Lower lobe of right lung (tissue), 2 donors: ENCODE data around the gene DNTTIP2. TPM values are rescaled to one million over a fixed set of nuclear protein-coding genes. Genes with fewer than 3 reads are reported as not detected.
"Not testable (repeated sequence)": the region's sequence is repeated elsewhere in the genome, so short reads cannot be mapped to it uniquely, and the experiment has no call there.

Source experiments
- ATAC-seq, 2 donors: fragments of 200-7000 bp; cut with Tn5 transposase; one replicate each; pipeline ENCODE4 v1.9.1; 2020 to 2022; ENCODE audit warnings: mild to moderate bottlenecking in 2 of 2, moderate library complexity in 2 of 2
- DNase-seq: peaks from one replicate; pipeline ENCODE4 v3.0.0-alpha.2; 2020
- H3K27ac ChIP-seq: fragments of 200-600 bp; one replicate; pipeline ENCODE4 v1.8.0; 2022
- H3K27me3 ChIP-seq: fragments of 200-600 bp; one replicate; pipeline ENCODE4 v1.8.0; 2022; ENCODE audit warnings: low read depth
- H3K36me3 ChIP-seq: fragments of 200-600 bp; one replicate; pipeline ENCODE4 v1.8.0; 2022; ENCODE audit warnings: mild to moderate bottlenecking
- H3K4me1 ChIP-seq: fragments of 200-600 bp; one replicate; pipeline ENCODE4 v1.8.0; 2022
- H3K4me3 ChIP-seq: fragments of 200-600 bp; one replicate; pipeline ENCODE4 v1.8.0; 2022; ENCODE audit warnings: mild to moderate bottlenecking
- H3K9me3 ChIP-seq: fragments of 200-600 bp; one replicate; pipeline ENCODE4 v1.8.0; 2022
- intact Hi-C: fragments of 100-400 bp; cut with DNase I; formaldehyde crosslinking; loops from one replicate; pipeline ENCODE4 v1.11.0; 2022
- total RNA-seq: library from RNA; stranded (reverse); fragmentation: NEBNext Ultra II Directional; extraction: Animal tissue kit (Norgen Biotek cat#: 25700); gene quantifications from one replicate; pipeline ENCODE4 v1.2.1, GENCODE V29; 2021
- TF ChIP-seq, protein P1 (sequence below): fragments of 200-600 bp; IDR thresholded peaks from one replicate; pipeline ENCODE4 v1.8.0; 2022; ENCODE audit warnings: antibody characterized with exemption, mild to moderate bottlenecking
- donor health status: DM: no; HTN: yes; CAD: no; lungs with severe emphysema.

Gene DNTTIP2
- total RNA-seq, 1 donor from 2014 or later: 46.8 TPM

DNA sequence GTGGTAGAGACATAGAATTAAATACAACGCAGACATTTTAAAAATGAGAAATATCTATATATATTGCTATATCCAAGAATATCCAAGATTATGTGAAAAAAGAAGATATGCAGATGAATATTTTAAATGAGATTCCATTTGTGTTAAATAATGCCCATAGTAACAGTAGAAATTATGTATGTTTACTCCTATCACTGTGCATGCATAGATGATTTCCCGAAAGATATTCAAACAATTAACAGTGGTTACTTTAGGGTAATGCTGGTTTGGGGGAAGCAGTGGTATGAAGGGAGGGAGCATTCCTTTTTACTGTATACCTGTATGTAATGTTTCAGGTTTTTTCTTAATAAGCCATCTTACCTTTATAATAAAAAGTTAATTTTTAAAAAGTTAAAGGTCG is 25.1 kb downstream of the DNTTIP2 start:
- intact Hi-C loops: no loop called here
- Histone ChIP-seq H3K4me3 (no peak overlapping the region), H3K4me1 (no peaks in the 10 kb centered on the region), H3K36me3 (no peaks in the 10 kb centered on the region), H3K27ac (no peak overlapping the region), H3K9me3 (no peaks in the 10 kb centered on the region), H3K27me3 (no peaks in the 10 kb centered on the region)
- TF ChIP-seq, protein P1, sequence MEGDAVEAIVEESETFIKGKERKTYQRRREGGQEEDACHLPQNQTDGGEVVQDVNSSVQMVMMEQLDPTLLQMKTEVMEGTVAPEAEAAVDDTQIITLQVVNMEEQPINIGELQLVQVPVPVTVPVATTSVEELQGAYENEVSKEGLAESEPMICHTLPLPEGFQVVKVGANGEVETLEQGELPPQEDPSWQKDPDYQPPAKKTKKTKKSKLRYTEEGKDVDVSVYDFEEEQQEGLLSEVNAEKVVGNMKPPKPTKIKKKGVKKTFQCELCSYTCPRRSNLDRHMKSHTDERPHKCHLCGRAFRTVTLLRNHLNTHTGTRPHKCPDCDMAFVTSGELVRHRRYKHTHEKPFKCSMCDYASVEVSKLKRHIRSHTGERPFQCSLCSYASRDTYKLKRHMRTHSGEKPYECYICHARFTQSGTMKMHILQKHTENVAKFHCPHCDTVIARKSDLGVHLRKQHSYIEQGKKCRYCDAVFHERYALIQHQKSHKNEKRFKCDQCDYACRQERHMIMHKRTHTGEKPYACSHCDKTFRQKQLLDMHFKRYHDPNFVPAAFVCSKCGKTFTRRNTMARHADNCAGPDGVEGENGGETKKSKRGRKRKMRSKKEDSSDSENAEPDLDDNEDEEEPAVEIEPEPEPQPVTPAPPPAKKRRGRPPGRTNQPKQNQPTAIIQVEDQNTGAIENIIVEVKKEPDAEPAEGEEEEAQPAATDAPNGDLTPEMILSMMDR: no peak
- ATAC-seq (no peak), DNase-seq (no peak)

DNA sequence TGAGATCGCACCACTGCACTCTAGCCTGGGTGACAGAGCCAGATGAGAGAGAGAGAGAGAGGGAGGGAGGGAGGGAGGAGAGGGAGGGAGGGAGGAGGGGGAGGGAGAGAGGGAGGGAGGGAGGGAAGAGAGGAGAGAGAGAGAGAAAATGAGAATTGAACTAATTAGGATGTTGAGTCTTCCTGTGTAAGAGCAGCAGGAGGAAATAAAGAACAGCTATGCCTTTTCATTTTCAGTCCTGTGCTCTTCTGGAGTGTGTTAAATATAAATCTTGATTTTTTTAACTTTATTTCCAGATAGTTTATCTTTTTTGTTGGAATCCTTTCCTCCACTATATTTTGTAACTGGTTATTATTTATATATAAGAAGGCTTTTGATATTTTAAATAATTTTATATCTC is 27.1 kb downstream of the DNTTIP2 start:
- Histone ChIP-seq H3K36me3 (no peaks in the 10 kb centered on the region), H3K4me1 (peaks cover 7% of the 10 kb centered on the region), H3K27ac (no peak overlapping the region), H3K4me3 (no peak overlapping the region), H3K9me3 (no peaks in the 10 kb centered on the region), H3K27me3 (no peaks in the 10 kb centered on the region)
- TF ChIP-seq, protein P1: no peak
- intact Hi-C loops: no loop called here
- DNase-seq (no peak), ATAC-seq (no peak)

DNA sequence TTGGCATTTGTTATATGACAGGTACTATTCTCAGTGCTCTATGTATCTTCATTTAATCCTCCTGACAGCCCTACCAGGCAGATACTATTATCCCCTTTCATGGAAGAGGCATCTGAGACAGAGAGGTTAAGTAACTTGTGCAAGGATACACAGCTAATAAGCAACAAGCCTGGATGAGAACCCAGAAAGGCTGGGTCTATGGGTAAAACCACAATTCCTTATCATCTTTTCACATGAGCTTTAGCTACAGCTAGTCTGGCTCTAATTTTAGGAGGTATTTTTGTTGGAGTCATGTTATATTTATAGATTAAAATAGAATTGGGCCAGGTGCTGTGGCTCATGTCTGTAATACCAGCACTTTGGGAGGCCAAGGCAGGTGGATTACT is 27.7 kb downstream of the DNTTIP2 start:
- ATAC-seq (no peak), DNase-seq (no peak)
- H3K27ac ChIP-seq: no peak overlapping the region
- intact Hi-C loops: no loop called here
- H3K4me3 ChIP-seq: no peak overlapping the region
- TF ChIP-seq, protein P1: no peak
- H3K36me3 ChIP-seq: no peaks in the 10 kb centered on the region
- H3K9me3 ChIP-seq: no peaks in the 10 kb centered on the region
- H3K4me1 ChIP-seq: peaks cover 7% of the 10 kb centered on the region
- H3K27me3 ChIP-seq: no peaks in the 10 kb centered on the region

DNA sequence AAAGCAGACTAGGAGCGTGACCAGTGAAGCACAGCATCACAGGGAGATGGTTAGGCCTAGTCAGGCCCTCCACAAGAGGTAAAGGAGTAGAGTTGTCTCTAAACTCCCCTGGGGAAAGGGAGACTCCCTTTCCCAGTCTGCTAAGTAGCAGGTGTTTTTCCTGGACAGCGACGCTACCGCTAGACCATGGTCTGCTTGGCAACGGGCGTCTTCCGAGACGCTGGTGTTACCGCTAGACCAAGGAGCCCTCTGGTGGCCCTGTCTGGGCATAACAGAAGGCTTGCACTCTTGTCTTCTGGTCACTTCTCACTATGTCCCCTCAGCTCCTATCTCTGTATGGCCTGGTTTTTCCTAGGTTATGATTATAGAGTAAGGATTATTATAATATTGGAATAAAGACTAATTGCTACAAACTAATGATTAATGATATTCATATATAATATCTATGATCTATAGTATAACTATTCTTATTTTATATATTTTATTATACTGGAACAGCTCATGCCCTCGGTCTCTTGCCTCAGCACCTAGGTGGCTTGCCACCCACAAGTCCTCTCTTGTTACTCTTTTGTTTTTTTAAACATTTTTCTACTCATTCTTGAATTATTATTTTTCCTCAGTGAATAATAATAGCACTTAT is 28.2 kb downstream of the DNTTIP2 start:
- ATAC-seq, intact Hi-C loops, H3K4me1 ChIP-seq, H3K36me3 ChIP-seq, H3K27me3 ChIP-seq, H3K9me3 ChIP-seq, H3K27ac ChIP-seq, H3K4me3 ChIP-seq: not testable (repeated sequence)
- TF ChIP-seq, protein P1: peak; percentile 79
- DNase-seq: peak; percentile 83

DNA sequence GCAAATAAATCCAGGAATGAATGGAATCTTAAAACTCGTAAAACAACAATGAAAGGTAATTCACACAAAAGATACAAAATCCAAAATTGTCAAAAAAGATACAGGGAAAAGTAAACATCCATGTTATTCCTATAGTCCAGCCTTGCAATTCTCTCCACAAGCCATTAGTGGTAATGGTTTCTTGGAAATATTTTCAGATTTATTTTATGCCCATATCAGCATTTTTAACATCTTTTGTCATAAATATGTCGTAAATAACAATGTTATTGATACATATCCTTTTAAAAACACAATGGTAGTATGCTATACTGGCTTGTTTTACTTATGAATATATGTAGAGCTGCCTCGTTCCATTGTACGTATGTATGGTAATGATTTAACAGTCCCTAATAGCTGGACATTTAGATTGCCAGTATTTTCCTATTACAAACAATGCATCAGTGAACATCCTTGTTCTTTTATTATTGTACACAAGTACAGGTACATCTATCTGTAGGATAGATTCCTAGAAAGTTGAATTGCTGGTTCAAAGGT is 30.6 kb downstream of the DNTTIP2 start:
- ATAC-seq: no peak
- Histone ChIP-seq H3K9me3 (no peaks in the 10 kb centered on the region), H3K36me3 (no peaks in the 10 kb centered on the region), H3K4me3 (peak overlapping the region; percentile 83), H3K27ac (peak overlapping the region; percentile 96), H3K27me3 (no peaks in the 10 kb centered on the region), H3K4me1 (peaks cover 34% of the 10 kb centered on the region)
- DNase-seq: no peak
- intact Hi-C loops: no loop called here
- TF ChIP-seq, protein P1: no peak
